NCI-H1417 treated with DMSO at 0.1 percent for 48 hours (cell line): ENCODE results near the gene FAM53B.
A peak's percentile ranks its signal among the peaks of the same experiment; 100 is the strongest.

Experiments
- DNase-seq: peaks from one replicate; lab custom pipeline; 2025; lab: John Stamatoyannopoulos, UW

Gene FAM53B

DNA sequence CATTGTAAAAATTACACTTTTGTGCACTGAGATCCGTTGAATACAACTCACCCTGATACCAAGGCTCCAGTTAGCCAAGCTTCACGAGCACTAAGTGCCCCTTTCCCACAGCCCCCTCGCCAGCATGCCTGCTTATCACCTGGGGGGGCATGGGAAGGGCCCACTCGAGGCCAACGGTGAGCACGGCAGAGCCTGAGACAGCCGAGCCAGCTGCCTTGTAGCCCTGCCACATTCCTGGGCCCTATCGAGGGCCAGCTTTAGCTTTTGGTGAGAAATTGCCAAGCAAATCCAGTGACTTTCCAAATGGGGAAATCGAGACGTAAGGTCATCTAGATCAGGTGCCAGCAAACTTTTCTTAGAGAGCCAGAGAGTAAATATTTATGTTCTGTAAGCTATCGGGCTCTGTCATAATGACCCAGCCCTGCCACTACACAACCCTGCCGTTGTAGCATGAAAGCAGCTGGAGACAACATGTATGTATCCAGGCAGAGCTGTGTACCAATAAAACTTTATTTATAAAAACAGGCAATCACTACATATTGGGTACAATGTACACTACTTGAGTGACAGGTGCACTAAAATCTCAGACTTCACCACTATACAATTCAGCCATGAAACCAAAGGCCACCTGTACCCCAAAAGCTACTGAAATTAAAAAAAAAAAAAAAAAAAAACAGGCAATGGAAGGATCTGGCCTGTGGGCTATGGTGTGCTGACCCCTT is 83.6 kb downstream of the FAM53B start:
- DNase-seq, result no peak

DNA sequence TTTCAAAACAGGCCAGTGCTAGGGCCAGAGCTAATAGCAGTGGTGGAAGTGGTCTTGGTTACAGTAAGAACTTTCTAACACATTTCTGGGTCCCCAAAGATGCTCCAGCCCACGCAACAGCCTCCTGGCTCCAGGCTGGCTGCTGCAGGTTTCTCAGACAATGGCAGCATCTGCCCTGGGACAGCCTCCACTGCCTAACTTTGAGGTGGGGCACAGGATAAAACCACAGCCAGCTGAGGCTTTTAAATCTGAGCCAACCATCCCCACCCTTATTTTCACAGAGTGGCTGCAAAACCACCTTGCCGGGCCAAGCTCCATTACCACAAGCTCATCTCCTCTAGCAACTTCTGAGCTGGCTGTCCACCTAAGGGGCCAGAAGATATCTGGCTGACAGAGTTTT is 84.8 kb downstream of the FAM53B start:
- DNase-seq, result no peak

DNA sequence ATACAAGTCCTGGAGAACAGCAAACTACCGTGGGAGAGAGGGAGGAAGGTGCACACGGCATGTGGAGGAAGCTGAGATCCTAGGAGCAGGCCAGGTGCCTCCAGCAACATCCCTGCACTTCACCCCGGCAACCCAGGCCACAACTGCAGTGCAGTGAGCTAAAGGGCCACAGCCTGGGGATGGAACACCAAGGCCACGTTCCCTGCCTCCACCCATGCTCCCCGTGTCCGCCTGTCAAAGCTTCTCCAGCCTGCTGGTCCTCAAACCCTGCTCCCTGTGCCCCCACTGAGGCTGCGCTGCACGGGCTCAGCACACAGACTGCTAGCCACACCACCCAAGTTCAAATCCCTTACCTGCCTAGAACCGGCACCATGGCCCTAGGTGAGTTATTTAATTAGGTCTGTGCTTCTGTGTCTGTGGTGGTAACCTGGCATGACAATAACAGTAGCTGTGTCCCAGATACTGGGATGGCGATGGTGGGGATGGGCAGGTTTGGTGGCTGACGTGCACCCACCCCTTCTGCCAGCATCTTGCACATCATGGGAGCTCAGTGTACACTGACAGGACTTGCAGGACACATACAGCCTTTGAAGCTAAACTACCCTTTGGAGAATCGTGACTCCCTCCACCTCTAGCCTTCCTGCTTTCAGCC is 85.5 kb downstream of the FAM53B start:
- no peak for DNase-seq

DNA sequence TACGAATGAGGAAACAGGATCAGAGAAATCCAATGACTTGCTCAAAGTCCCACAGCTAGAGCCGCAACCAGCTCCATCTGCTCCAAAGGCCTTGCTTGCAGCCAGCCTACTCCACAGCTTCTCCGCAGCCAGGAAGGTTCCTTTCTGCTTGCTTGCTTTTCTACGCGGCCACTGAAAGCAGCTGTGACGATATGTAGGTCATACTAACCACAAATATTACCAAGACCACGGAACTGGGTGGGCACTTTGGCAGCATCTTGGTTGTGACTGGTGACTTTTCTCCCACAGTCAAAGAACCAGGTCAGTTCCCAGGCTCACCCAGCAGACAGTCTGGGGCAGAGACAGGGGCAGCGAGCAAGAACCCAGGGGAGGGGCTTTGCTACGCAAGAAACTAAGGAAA is 86.4 kb downstream of the FAM53B start:
- no peak for DNase-seq

DNA sequence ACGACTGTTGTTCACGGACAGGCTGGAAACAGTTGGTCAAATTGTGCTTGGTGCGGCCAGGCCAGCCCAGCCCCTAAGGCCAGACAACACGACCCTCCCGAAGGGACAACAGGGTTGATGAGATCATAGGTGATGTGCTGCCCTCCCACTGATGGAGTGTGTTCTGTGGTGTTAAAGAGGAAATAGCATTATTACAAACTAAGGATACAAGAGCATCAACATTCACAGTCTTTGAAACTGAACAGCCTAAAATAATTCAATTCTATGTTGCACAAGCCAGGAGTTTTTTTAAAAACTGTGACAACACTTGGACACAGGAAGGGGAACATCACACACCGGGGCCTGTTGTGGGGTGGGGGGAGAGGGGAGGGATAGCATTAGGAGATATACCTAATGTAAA is 87.6 kb downstream of the FAM53B start:
- no peak for DNase-seq

DNA sequence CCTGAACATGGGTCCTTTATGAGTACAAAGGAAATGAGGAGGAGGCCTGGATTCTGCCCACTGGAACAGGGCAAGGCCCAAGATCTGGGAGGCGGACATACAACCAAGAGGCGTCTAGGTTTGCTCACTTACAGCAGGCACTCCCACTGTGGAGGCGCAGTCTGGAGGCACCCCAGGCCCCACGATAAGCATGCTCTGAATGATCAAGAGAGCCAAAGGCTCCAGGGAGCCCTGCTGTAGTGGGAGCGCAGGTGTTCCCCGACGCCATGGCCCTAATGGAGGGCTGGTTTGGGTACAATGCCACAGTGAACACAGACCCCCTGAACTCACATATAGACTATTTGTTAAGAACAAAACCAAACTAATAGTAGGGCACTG is 88.1 kb downstream of the FAM53B start:
- DNase-seq, result no peak

DNA sequence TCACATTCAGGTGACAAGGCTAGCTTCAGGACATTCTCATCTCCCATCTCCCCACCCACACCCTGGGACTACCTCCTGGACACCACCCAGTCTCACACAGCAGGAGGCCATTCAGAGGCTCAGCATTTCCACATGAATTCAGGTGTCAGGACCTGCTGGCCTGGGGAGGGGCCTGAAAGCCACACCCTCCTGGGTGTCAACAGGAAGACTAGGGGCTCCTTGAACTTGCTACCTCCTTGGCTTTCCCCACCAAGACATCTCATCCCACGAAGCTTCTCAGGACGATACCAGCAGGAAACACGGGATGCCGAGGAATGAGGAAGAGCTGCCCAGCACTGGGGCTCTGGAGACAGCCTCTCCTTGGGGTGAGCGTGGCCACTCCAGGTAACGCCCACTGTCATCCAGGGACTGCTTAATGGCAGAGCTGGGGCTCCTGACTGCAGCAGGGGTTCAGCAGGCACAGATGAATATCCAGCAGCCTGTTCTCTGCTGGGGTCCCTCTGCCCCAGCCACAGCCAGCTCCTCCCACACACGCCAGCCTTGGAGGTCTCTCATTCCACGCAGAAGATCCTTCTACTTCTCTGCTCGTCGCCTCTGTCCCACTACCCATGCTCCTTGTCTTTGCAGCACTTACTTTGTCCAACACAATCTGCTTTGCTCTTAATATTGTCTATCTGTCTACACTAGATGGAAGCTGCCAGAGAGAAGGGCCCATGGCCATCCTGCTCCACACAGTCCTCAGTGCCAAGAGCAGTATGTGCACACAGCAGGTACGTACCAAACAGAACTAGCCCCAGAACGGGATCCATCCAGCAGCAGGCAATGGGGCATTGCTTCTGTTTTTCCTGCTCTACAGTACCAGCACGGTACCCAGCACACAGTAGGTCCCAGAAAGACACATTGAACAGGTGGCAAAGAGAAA is 88.7 kb downstream of the FAM53B start:
- no peak for DNase-seq

DNA sequence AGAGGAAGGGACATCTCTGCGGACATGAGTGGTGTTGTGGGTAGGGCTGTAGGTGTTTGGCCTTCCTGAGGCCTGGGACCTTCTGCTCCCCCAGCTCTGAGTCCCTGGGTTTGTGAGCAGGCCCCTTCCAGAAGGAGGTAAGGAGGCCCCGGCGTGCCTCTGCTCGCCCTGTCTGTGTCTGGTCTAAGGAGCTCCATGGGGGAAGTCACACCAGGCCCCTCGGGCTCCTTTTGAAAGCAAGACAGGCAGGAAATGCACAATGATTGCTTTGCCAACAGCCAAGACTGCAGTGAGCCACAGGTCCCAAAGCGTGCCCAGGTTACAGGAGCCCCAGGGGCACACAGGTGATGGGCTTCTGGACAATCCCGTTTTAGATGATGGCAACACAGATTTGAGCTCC is 89.5 kb downstream of the FAM53B start:
- no peak for DNase-seq

DNA sequence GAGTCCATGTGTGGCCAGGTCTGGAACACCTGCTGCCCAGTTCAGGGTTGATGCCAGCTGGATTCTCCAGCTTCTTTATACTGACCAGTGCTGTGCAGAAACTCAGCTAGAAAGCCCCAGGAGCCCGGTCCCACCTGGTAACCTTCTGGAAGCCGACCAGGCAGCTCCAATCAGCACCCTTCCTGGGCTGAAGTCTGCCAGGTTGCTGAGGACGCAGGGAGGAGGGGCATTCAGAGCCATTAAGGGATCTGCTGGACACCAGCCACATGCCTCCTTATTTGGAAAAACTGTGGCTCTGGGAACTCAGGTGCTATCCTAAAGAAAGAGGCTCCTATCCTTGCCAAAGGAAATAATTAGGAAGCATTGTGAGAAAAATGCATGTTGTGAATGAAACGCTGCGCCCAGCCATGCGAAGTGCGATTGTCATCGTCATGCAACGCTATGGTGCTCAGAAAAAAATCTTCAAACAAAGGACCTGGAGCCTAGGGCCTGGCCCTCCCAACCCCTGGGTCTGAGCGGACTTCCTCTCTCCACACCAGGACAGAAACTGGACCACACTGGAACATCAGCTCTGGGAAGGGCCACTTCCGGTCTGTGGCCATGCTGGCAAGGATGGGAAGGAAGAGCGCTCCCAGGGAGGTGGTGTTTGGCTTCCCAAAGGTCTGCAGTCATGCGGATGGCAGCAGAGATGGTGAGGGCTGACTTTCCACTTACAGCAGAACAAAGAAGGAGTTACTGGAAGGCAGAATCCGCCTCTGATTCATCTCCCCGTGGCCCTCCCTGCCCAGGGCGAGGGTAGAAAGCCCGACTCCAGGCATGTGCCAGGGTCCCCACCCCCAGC is 90.1 kb downstream of the FAM53B start:
- no peak for DNase-seq

DNA sequence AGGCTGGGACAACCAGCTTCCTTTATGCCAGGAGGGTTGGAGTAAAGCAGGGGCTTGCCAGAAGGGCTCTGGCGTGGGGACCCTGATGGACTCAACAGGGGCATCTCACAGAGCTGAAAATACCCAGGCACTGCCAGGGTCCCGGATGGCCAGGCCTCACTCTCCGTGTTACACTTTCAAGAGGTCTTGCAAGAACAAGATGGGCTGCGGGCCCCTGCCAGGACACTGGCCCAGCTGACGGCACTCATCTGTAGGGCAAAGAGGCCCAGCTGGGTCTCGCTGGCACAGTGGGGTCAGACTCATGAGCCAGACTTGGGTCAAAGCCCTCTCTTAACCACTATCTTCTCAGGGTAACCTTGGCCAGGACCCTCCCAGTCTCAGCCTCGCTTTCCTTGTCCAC is 90.9 kb downstream of the FAM53B start:
- DNase-seq, result no peak

DNA sequence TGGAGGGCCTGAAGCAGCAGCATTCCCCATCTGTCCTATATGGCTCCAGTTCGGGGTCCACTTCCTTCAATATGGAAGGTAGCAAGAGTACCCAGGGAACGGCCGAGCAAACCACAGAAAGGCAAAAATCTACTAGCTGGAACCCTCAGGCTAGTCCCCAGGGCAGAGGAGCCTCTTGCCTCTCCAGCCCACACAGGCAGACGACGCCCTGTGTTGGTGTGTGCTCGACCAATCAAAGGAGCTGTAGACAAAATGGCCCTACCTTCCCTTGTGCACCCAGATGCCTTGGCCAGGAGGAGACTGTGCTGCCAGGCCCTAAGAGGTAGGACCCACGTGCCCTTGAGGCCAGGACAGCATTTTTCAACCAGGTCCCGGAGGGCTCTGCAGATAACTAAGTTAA is 91.5 kb downstream of the FAM53B start:
- DNase-seq, result no peak

DNA sequence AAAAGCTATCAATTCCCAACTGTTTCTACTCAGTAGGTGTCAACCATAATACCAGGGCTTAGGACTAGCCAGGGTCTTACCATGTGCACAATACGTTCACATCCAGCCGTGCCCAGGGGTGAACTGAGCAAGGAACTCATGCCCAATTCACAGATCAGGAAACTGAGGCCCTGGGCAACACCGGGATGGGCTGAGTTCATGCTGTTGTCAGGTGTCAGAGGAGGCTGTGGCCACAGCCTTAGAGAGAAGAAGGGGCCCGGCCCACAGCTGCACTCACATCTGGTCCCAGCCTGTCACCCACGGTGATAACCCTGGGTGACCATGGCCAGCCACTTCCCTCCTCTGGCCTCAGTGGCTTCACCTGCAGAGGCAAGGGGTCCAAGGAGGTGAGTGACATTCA is 92.0 kb downstream of the FAM53B start:
- DNase-seq, result no peak

DNA sequence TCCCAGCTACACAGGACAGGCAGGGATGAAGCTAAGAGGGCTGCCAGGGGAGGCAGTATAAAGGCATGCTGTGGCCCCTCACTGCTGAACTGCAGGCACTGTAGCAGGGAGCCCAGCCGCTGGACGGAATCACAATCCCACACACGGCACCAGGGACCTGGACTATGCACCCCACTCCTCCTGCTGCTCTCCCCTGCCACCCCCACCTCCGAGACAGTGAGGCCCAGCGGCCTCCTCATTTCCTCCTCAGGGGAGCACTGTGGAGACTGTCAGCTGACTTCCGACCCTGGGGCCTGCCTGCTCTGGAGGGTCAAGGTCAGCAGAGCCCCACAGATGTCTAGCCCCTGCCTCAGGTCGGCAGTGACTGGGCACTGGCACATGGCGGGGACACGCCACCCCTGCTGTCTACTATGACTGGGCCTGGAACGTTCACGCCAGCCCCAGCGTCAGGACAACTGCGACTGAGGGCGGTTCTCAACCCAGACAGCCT is 92.7 kb downstream of the FAM53B start:
- DNase-seq, result no peak

DNA sequence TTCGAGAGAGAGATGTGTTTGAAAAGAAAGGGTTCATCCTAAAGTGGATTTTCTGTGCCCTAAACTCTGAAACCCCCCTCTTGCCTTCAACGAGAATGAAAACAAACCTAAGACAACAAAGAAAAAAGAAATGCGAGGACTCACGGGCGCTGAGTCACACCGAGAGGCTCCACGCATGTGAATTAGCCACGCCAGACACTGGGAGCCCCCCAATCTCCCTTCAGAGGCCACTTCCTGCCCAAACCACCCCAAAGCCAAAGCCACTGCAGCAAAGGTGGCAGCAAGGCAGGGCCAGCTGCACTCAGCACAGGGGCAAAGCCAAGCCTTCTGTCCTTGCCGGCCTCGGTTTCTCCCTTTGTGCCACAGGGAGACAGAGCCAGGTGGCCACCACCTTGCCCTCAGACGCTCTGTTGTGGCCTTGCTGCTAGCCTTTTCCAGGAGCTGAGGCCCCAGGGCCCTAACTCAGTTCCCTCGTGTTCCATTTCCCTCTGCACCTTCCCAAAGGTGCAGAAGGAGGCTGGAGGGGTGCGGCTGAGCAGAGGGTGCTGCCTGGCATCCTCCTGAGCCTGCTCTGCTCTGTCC is 93.3 kb downstream of the FAM53B start:
- DNase-seq, result no peak

DNA sequence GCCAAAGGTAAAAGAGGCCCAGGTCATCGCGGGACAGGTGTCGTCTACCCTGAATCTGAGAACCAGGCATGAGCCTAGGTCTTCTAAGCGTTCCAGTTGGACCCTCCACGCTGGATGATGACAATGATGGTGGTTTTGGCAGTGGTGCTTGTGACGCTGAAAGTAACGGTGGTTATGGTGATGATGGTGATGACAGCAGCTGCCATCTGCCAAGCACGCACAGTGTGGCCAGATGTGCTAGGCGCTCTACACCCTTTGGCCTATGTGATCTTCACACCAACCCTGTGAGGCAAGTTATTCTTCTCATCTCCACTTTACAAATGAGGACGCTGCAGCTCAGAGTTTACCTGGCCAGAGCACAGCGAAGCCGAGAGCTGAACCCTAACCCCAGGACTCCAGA is 93.9 kb downstream of the FAM53B start:
- no peak for DNase-seq

DNA sequence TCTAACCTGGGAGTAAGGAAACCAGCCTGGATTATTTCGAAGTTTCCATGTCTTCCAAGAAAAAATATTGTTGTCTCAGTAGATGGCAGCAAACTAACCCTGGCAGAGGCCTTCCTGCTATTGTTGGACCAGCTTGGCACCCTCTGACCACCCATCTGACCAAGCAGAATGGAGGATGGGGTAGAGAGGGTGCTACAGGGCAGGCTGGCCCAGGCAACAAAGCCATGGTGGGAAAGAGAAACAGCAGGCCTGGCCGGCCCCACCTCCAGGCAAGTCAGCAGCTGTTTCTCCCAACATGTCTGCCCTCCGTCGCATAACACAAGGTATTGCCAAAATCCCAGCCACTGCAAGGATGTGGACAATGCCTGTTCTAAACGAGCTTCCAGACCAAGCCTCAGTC is 95.0 kb downstream of the FAM53B start:
- DNase-seq, result no peak

DNA sequence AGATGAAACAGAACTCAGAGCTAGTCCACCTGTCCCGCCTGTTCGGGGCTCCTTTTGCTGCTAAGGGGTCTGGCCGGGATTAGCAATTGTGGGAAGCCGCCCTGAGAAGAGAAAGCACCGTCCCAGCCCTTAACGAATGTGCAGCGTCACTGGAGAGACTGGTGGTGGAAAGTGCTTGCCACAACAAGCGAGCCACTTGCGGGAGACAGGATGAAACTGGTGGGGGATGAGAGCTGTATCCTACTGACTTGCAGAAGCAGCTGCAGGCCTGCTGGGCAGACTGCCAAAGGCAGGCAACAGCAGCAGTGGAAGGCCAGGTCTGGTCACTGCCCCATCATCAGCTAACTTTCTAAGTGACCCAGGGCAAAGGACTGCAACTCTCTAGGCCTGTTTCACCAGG is 95.4 kb downstream of the FAM53B start:
- DNase-seq, result peak; percentile 24

DNA sequence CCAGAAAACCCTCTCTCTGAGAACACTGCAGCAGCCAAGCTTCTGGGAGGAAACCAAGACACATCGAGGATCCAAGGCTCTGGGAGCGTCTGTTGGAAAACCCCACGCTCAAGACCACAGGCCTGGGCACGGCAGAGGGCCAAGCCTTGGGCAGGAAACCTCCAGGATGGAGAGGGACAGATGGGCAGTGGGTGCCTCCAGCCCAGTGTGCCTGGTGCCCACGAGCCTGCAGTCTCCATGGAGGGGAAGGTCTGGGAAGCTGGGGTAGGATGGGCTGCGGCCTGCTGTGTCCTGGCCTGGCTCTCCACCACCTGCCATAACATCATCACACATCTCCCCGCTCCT is 96.1 kb downstream of the FAM53B start:
- no peak for DNase-seq

DNA sequence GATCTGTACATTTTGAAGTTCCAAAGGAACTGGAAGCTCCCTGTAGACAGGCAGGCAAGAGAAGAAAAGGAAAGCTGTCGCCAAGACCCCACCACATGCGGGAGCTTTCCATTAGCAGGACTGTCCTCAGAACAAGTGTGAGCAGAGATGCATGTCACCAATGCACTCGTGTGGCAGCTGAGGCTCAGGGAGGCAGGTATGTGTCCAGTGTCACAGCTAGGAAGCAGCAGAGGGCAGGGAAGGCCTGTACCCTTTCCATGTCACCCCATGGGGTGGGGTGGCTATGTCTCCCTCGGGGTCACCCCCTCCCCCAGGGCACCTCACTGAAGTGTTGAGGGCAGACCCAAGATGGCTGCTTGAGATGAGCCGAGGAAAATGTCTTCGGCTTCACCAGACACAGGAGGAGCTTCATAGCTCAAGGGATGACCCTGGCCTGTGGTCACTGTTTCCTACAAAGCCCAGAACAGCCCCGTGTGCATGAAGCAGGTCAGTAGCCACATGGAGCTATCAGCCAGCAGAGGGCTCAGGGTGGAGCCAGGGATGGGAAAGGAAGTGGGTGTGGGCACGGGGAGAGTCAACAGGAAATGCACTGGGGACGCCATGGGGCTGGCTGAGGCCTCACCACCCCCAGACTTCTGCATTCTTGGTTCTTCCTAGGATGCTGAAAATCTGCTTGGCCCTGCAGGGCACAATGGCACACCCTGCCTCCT is 96.6 kb downstream of the FAM53B start:
- no peak for DNase-seq

DNA sequence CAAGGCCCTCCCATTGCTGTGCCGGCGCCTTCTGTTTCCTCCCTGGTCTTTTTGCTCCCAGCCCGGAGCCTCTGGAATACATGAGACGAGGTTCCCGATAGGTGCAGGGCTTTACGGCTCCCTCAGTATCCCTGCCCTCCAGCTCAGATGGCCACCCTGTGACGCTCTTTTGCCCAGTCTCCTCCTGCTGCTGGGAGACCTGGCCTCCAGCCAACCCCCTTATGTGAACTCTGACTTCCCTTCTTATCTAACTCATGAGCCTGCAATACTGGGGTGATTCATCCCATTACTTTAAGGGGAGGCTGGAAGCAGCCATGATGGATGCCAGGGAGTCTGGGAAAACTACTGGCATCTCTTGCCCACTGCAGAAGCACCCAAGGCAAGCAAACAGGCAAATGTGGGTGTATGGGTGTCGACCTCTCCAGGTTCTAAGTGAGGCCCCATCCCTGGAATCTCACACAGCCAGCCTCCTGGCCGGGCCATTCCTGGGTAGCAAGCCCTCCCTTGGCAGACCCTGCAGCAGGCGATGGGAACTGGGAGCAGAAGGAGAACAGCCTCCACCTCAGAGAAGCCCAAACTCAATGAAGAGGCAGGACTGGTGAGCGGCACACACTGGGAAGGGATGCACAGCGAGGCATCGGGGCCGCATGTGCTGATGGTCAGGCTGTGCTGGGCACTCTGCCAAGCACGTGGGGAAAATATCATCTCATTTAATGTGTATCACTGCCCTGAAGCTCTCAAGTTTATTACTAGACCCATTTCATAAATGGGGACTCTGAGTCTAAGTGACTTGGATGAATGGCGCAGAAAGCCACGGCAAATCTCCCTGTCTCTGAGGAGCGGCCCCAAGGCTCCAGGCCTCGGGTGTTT is 97.5 kb downstream of the FAM53B start:
- DNase-seq, result no peak
